Activated CD8-positive, alpha-beta memory T cell treated with anti-CD3 and anti-CD28 coated beads for 36 hours (primary cell): ENCODE measurements around the gene MATN4. TPM values are rescaled to one million over a fixed set of nuclear protein-coding genes. Genes with fewer than 3 reads are reported as not detected.

Source experiments
- total RNA-seq, 2 experiments: library from RNA; stranded (reverse); gene quantifications; one replicate each; pipeline ENCODE4 v1.2.3, GENCODE V29; 2021

The MATN4 gene
- total RNA-seq, 2 experiments from 2014 or later, result 0.32 to 0.36 TPM

Other genes starting within 250 kb of the MATN4 start
- under 1 TPM; 0.52 to 0.70 TPM for gene KCNS1, start 207.2 kb downstream of the MATN4 start, total RNA-seq
- not detected for gene WFDC5, start 193.1 kb downstream of the MATN4 start, total RNA-seq
- gene WFDC12, start 183.8 kb downstream of the MATN4 start, total RNA-seq, result not detected
- not detected for gene PI3, start 133.4 kb downstream of the MATN4 start, total RNA-seq
- not detected for gene SEMG1, start 101.3 kb downstream of the MATN4 start, total RNA-seq
- not detected for gene SEMG2, start 86.9 kb downstream of the MATN4 start, total RNA-seq
- not detected for gene SLPI, start 53.7 kb downstream of the MATN4 start, total RNA-seq
- not detected for gene RBPJL, start 1.5 kb downstream of the MATN4 start, total RNA-seq
- gene SDC4, start 40.1 kb upstream of the MATN4 start, total RNA-seq, result 10 to 100 TPM; 88.0 to 88.3 TPM
- gene SYS1, start 54.9 kb upstream of the MATN4 start, total RNA-seq, result 10 to 100 TPM; 33.2 to 38.8 TPM
- under 1 TPM in 1 of 2 experiments, not detected in 1; 0.19 TPM for gene TP53TG5, start 70.0 kb upstream of the MATN4 start, total RNA-seq
- 10 to 100 TPM; 10.4 to 10.6 TPM for gene DBNDD2, start 100.0 kb upstream of the MATN4 start, total RNA-seq
- gene PIGT, start 107.8 kb upstream of the MATN4 start, total RNA-seq, result 10 to 100 TPM; 76.6 to 80.1 TPM
- gene WFDC2, start 161.5 kb upstream of the MATN4 start, total RNA-seq, result not detected
- gene SPINT3, start 207.3 kb upstream of the MATN4 start, total RNA-seq, result not detected
- not detected for gene WFDC6, start 231.2 kb upstream of the MATN4 start, total RNA-seq
- not detected for gene EPPIN, start 239.1 kb upstream of the MATN4 start, total RNA-seq